SKM-1 treated with dmso at 0.1 percent for 144 hours (cell line): Measurements from ENCODE around the gene NRXN3.

Experiments
- DNase-seq: peaks from one replicate; lab custom pipeline; 2025; ENCODE audit not compliant: unreplicated experiment; lab: John Stamatoyannopoulos, UW

The NRXN3 gene

DNA sequence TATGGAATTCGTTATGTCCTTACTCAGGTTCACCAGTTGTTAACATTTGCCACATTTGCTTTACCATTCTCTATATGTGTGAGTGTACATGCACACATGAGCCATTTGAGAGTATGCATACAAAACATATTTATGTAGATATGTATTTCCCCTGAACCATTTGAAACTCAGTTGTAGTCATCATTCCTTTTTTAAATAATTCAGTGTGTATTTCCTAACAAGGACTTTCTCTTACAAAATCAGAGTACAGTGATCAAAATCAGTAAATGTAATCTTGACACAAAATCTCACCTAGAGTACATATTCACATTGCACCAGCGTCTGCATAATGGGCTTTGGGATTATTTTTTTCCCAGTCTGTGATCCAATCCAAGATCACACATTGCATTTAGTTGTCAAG is 1656.2 kb downstream of the NRXN3 start:
- DNase-seq = no peak

DNA sequence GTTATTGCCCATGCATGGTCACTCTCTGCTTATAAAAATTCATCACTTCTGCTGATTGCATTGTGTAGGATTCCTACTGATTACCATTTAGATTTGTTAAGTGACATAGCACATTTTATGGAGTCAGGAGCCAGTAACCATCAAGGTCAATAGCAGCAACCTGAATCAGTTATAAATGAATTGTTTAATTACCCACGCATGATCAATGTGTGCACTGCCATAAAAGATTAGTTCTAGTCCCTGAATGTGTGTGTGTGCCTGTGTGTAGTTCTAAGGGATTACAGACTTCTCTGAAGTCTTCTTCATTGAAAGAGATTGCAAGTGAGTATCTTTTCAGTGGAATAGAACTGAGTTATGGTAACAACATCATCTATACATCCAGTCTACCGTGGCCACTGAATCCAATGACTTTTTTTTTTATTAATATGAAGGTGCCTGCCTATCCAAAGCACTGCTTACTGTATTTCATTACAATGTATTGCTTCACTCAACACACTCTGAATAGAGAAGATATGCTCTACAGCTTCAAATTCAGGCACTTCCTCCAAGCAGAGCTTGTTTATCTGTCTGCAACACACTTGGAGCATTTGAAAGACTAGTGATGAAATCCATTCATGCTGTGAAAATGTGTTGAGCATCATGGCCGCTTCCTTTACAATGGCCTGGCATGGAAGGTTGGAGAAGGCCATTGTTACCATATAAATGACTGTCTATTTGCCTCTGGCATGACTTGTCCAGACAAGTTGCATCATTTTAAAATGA is 1659.4 kb downstream of the NRXN3 start:
- no peak for DNase-seq

DNA sequence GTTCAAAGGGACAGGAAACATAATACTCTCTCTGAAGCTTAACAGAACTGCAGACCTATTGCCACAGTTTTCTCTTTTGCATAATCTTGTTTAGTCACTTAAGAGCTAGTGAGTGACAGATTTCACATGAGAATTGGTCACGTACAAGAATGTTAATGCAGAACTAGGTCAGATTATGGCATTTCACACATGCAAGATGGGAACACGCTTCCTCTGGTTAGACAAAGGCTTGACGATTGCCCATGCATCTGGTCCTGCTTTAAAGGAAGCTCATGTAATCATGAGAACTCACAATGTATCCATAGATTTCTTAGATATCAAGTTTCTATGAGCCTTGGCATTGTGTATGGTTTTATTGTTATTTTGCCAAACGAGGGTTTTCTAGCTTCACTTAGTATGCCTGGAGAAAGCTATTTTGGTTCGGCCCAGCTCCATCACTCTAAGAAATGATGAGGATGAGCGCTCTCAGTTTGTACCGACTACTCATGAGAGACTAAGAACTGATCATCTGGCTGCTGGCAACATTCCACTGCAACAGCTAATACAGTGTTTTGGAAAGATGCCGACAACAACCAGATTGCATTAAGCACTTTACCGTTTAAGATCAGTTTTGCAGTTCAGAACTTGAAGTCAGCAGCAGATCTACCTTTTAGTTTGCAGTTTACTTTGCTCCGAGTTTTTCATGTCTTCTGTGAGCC is 1661.2 kb downstream of the NRXN3 start:
- no peak for DNase-seq

DNA sequence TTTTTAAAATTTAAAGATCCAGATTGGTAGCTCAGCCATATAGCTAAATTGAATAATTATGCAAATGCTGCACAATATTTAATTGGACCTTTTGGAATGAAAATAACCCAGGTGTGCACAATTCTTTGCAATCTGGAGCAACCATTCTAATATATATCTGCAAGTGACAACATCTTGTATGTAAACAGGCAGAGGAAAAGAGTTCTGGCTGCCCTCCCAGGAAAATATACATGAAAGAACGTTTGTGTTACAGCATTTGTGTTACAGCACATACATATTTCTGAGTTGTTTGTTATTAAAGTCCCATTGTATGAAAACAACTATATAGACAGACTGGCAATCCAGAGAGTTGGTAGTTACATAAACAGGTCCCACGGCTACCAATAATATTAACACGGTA is 1663.6 kb downstream of the NRXN3 start:
- no peak for DNase-seq

DNA sequence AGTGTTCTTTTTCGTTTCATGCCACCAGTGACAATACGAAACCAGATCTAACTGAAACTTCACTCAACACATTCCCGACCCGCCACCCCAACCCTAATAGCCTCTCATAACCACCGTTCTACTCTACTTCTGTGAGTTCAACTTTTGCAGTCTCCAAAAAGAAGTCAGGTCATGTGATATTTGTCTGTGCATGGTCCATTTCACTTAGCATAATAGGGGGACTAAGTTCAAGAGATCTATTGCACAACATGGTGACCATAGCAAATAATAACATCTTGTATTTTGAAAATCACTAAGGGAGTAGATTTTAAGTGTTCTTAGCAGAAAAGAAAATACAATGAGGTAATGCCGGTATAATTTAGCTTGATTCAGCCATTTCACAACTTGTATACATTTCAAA is 1664.7 kb downstream of the NRXN3 start:
- no peak for DNase-seq

DNA sequence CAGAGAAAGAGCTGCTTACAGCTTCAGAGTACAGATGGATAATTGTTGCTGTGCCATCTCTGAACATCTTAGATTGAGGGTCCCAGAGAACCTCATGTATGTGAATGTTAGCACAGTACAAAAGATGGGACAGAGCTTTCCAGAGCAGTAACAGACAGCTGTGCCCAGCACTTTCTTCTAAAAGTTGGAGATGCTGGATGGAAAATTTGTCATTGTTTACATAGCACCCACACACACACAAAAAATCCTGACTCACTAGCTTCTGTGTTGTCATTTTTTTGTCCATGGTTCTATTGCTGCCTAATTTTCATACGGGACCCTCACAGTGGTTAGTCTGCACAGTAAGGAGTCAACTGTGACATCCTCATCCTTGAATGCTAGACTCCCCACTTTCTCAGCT is 1666.4 kb downstream of the NRXN3 start:
- no peak for DNase-seq

DNA sequence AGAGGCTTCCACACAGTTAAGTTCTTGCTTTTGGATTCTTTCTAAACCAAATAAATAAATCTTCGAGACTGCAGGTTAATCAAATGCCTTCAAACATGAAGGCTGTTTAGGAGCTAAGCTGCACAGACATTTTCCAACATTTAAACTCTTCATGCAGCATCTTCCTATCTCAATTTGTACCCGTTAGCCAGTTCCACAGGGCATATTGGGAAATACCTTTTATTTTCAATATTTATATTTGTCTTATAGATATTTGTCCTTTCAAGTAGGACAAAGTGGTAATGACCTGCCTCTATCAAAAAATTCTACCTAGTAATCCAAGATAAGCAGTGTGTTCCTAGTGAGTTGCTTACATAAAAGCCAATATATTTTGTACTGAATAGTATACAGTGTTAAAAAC is 1667.5 kb downstream of the NRXN3 start:
- DNase-seq = no peak

DNA sequence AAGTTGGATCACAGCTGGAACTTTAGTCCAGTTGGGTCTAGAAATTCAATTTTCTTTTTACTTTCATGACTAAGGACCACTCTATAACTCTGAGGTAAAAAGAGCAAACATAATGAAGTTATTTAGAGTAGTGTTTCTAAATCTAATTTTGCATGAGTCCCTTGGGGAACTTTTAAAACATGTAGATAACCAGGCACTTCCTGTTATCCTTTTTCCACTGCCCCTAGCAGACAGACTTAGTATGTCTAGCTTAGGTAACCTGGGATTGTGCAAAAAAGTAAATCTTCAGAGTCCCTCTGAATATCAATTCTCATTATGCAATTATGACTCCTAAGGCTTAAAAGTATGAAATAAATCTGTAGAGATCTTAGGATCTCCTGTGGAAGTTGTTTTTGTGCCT is 1669.9 kb downstream of the NRXN3 start:
- DNase-seq = no peak

DNA sequence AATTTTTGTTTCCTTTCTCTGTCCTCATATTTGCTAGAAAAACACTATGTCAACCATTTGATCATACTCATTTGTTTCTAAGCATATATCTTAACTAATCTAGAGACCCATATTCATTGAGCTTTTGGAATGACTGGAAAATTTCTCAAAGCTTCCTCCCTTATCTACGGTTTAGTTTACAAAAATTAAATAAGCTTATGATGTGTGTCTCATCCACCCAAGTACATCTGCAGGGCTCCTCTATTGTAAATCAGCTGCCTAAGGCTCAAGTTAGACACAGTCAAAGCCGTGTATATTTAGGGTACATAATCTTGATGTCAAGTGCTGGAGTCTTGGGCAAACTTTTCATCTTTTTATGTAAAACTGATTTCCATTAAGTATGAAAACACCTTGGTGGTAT is 1670.7 kb downstream of the NRXN3 start:
- no peak for DNase-seq

DNA sequence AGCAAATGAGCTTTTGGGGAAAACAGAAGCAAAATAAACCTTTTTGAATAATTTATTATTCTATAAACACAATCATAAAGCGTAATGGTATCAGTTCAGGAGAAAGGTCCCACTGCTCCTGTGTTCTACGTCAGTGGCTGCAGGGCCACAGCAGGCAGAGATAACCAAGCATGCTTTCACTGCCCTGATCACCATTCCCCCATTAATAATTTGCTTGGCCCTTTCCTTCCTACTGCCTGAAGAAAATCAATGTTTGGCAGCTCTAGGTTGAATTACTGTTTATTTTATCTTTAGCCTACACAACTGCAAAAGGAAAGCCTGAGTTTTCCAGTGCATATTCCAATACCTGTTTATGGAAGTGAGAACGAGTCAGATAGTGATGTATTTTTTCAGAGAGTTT is 1671.3 kb downstream of the NRXN3 start:
- DNase-seq = no peak

DNA sequence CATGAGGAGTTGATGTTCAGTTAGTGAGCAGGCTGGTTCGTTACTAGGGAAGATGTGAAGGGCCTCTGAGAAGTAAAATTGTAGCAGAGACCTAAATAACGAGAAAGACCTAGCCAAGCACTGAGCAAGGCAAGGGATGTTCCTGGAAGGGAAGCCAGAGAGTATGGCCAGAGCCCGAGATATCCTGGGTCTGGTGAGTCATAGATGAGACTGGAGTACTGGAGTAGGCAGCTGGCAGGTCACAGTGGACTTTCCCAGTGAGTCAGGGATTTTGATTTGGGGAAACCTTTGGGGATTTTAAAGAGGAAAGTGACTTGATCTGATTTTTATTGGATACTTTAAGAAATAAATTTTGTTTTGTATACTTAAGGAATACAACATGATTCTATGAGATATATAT is 1672.1 kb downstream of the NRXN3 start:
- no peak for DNase-seq

DNA sequence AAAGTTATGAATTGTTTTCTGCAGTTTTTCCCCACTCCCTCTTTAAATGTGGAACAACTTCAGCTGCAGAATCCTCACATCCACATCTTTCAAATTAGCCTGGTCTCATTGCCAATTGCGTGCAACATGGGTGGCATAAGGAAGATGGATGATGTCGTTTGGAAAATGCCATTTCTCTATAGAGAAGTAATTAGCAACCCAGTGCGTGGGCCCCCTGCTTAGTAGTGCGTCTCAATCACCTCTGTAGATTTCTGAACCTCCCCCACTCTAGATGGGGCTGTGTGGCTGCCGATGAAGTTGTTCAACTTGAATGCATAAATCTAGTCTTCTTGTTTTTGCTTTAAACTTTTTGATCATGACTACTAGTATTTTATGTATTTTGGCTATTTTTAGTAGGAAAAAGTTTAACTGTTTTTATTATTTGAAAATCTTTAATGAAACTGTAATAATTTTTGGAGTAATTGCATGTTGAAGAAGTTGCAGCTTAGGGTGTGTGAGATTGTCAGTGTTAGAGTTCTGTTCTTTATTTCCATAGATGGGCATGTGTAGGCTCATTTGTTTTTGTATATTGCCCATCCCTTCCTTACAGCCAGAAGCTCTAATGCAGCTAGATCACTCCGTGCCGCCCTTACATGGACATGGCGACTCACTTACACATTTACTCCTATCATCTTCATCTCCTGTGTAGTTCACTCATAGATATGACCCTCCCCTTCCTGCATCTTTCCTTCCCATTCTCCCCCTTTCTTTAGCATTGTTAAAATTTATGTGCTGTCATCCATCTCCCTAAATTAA is 1683.0 kb downstream of the NRXN3 start:
- DNase-seq = no peak

DNA sequence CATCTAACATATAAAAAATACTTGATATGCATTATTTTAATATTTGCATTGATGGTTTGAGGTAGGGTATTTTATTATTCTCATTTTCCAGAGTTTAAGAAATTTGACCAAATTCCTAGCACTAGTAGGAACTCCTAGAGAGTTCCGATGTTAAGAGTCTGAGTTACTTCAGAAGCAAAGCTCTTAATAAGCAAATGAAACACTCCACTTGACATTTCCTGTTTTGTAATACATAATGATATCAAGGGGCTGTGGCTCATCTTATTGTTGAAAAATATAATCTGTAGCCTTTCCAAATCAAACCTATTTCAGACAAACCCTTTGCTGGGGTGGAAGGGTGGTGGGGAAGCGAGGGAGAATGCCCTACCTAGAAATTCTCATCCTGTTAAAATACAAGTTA is 1685.6 kb downstream of the NRXN3 start:
- no peak for DNase-seq

DNA sequence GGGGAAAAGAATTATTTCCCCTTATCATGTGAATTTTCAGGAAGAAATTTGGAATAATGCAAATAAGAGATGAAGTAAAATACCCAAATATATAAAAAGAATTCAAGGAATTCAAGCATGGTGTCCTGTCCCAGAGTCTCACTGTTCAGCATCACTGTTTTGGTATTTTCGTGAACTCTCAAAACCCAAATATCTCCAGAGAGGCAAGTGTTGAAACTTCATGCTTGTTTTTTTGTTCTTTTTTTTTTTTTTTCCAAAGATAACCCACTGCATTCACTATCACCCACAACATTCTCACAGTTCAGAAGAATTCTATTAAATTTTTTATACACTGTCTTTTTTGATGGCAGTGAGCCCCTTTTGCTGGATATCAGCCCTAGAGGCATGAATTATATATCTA is 1686.2 kb downstream of the NRXN3 start:
- no peak for DNase-seq

DNA sequence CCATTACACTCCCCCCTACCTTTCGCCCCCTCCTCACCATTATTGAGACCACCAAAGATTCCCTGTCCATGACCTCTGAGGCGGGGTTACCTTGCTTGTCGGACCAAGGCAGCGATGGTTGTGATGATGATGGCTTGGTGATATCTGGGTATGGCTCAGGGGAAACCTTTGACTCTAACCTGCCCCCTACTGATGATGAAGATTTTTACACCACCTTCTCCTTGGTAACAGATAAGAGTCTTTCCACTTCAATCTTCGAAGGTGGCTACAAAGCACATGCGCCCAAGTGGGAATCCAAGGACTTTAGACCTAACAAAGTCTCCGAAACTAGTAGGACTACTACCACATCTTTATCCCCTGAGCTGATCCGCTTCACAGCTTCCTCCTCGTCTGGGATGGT is 1690.9 kb downstream of the NRXN3 start:
- DNase-seq = no peak

DNA sequence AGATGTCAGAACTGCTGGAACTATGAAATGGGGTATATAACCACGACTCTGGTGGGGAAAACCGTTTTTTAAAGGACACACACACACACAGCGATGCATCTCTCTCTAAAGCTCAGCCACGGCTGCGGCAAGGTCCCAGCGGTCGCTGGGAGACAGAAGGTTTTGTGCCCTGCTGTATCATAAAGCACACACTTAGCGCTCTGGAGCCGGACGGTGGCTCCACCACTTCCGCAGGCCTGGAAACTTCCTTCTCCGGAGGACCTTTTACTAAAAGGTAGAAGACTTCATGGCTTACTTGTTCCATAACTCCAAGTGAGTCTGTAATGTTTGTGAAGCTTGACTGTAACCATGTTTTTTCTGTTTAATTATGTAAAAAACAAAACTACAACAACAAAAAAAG is 1691.9 kb downstream of the NRXN3 start:
- no peak for DNase-seq

DNA sequence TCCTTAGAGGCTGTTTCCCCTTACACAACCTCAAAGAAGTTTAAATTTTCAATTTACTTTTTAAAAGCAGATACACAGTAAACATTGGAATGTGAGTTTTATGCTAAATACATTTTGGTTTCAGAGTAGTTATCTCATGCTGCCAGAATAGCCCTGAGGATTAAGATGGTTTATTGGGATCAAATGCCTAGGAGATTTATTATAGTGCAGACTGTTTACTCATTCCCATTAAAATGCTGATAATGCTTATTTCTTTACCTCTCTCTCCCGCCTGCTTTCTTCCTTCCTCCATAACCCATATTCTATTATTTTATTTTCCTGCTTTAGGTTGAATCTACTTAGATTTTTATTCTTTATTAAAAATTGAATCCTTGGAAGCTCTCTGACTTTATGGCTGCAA is 1701.0 kb downstream of the NRXN3 start:
- no peak for DNase-seq

DNA sequence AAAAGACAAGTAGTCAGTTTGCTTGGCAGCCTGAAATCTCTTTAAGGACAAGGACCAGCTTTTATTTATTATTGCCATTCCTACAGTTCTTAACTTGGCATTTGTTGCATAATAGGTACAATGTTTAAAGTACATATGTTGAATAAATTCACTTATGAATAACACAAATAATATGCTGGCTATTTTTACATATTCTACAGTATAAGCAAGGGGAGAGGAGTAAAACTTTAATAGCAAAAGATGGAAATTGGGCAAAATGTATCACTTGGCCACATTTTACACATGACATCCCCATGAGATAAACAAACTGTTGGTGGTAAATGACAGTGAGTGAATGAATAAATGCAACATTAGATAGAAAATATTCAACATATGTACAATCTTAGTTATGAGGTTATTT is 1708.1 kb downstream of the NRXN3 start:
- no peak for DNase-seq

DNA sequence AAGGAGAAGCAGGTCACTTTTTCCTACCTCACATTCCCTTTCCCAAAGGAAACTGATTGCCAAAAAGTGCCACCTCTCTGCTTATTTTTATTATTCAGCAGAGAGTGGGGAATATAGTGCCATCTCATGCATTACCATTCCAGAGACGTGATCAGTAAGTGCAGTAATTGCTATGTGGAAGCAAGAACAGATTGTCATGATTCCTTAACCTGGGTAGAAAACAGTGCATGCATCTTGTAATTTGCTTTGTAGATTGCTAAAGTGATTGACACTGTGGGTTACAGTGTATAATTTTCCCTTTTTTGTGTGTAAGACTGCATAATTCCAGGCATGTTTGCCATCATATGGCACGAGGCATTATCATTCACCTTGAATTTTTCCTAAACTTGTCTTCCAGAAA is 1708.6 kb downstream of the NRXN3 start:
- no peak for DNase-seq

DNA sequence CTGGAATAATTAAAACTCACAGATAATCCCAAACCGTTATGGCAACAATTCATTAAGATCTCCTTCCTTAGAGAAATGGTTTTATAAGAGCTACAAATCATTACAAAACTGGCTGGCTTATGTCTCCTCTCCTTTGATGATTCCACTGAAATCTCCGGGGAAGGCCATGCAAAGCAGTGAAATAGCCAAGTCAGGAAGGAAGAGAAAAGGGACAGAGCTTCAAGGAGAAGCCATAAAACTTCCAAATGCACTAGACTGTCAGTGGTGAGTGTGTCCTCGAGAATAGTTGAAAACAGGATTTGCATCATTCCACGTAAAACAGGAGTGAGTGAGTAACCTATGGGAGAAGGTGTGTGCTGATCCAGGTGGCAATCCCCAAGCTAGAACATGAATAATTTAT is 1711.1 kb downstream of the NRXN3 start:
- no peak for DNase-seq

DNA sequence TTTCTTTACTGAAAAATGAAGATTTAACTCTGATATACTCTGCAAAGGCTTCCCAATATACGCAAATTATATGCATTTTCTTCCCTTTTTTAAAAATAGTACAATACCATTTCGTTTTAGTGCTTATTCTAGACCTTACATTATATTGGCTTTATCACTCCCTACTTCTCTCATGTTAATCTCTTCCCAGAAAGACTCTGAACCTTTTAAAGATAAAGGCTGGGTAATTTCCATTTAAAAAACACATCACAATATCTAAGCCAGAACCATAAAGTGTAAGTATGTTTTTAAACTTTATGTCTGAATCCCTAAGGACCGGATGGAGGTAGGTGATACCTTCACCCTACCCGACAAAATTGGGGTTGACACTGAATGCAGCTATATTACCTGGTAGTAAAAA is 1720.4 kb downstream of the NRXN3 start:
- no peak for DNase-seq

DNA sequence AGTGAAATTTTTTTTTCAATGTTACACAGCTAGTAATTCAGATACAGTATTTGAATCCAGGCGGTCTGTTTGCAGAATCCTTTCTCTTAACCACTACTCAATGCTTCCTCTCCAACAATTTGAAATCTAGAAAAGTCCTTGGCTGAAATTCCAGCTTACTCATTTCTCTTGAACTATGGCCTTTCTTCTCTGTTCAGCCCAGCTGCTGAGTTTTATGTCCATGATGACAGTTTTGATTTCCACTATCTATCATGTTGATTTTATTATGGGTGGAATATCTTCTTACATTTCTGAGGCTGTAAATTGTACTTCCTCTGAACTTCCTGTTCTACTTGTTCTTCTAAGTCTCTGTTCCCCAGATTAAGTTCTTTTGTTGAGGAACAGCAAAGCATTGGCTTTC is 1725.8 kb downstream of the NRXN3 start:
- DNase-seq = no peak
